ENCODE results near the gene WDR86.

Gene WDR86

GRCh38 chr7:151405588-151405987, 4.2 kb downstream of the WDR86 start:
- no peak for DNase-seq

GRCh38 chr7:151405056-151405455, 4.8 kb downstream of the WDR86 start:
- no peak for DNase-seq

DNA sequence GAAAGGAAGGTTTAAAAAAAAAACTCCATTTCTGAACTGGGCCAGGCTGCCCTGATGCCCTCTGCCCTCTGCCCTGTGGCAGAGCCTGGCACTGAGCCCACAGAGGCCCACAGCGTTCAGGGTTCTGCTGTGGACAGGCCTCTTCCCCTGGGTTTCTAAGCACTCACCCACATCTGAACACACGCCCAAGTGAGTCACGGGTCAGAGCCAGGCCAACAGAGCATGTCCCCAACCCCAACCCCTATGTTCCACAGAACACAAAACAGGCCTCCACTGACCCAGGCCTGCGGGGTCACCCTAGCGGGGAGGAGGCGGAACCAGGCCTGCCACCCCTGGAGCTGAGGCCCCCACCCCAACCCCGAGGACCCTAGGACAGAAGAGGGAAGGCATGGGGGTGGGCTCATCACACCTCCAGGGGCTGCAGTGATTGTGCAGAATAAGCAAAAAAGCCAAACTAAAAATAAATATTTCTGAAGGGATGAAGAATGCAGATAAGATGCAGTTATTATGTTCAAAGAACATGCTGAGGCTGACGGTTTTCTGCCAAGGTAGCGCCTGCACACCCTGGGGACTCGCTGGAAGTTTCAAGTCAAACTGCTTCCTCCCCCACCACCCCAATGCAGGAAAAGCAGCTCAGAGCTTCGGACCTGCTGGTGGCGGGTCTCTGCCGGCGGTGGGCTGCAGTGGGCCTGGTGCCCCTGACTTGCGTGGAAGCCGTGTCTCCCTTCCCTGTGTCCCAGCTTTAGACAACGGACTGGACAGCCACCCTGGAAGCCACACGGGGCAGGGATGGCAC, 5.4 kb downstream of the WDR86 start:
- DNase-seq: peak; percentile 25

- no peak for DNase-seq
These were observed 6.1 kb downstream of the WDR86 start for GRCh38 chr7:151403764-151404163.

GRCh38 chr7:151402029-151402835, 7.6 kb downstream of the WDR86 start:
- no peak for DNase-seq

- peak; percentile 36 for DNase-seq
These were observed 9.1 kb downstream of the WDR86 start for GRCh38 chr7:151400626-151401315.

DNA sequence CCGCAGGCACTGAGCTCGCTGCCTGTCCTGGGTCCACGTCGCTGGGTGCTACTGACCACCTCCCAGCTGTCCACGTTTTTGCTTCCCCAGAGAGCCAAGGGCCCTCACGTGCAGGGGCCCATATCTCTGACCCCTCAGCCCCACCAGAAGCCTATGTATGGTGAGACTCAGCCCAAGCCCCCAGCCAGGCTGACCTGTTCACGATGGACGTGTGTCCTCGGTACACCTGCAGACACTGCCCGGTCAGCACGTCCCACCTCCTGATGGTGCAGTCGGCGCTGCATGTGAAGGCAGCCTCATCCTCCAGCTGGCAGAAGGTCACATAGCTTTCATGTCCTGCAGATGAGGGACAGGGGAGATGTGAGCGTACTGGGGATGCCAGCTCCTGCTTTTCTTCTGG, 9.9 kb downstream of the WDR86 start:
- DNase-seq: no peak

DNA sequence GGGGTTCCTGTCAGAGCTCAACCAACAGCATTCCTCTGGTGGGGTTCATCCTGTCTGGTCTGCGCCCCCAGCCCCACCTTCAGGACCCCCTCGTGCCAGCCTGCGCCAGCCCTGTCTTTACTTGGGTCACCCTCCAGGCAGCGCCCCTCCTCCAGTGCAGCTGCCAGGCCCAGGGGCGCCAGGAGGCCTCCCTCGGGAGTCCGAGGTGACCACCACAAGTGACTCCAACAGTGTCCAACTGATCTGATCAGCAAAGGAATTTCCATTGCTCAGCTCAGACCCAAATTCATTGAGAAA, 10.6 kb downstream of the WDR86 start:
- DNase-seq: no peak

DNA sequence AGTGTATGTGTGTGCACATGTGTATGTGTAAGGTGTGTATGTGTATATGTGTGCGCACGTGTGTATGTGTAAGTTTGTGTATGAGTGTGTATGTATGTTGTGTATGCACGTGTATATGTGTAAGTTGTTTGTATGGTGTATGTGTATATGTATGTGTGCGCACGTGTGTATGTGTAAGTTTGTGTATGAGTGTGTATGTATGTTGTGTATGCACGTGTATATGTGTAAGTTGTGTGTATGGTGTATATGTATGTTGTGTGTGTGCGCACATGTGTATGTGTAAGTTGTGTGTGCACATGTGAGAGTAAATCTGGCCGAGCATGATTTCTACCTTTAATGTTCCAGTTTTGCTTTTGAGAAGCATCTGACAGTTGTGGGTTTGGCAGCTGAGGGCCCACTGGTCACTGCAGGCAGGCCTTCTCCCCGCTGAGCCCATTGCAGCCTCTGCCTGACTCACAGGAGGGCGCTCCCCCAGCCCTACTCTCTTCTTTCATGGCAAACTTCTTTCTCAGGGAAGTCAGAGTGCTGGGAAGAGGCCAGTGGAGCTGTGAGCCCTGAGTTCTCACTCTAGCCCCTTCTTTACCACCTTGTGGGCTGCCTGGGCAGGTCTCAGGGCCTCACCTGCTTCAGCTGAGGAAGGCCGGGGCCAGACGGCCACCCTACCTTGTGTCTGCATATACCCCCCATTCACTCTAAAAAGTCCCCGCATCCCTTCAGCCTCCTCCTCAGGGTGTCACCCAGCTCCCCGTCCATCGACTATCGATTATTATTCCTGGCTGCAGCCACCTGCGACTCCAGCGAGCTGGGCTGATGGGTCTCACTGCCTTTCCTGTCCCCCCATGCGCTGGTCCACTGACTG, 11.2 kb downstream of the WDR86 start:
- DNase-seq: no peak

DNA sequence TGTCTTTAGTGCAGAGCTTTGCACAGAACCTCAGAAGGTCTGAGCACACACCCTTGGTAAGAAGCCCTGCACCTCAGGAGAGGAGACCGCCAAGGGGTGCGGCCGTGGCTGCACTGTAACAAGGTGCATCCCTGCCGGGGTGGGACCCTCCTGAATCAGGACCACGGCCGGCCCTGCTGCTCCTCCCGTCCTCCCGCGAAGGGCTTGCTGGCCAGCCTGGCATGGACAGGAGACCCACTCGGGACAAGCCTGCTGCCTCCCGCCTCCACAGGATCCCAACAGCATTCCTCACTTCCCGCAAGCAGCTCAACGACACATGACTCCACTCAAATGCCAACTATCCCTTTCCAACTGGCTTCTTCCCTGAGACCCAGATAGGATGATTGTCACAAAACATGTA, 12.8 kb downstream of the WDR86 start:
- no peak for DNase-seq

DNA sequence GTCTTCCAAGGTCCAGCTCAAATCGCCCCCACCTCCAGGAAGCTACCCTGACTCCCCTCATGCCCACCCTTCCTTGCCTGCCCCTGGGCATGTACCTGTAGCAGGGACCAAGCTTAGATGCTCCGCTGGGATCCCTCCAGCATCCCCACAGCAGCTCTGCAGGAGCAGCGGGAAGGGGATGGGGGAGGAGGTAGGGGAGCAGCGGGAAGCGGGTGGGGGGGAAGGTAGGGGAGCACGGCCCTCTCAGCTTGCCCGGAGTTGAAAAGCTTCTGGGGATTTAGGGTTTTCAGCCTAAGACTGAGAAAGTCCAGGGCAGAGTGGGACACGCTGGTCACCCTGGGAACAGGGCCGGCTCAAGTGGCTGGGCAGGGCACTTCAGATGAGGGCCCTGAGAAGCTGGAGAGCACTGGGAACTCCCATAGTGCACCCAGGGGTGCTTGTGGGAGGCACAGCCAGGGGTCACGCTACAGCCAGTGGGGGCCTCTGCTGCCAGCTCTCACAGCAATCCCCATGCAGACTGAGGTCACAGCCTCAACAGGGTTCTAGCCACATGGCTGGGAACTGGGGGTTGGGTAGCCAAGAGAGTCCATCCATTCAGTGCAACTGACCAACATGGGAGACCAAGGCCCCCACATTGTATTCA, 13.4 kb downstream of the WDR86 start:
- no peak for DNase-seq

DNA sequence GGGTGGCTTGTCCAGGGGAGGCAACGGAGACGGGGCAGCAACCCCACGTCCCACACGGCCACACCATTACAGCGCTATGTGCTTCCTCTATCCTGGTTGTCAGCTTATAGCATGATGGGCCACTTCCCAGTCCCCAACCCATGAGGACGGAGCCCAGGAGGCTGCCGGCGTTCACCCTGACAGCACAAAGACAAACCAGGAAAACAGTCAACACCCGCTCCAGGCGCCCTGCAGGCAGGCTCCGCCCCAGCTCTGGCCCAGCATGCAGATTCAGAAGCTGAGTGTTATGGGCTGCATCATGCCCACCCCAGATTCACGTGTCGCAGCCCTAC, 14.8 kb downstream of the WDR86 start:
- no peak for DNase-seq

GRCh38 chr7:151394076-151395035, 15.5 kb downstream of the WDR86 start:
- no peak for DNase-seq

GRCh38 chr7:151393031-151393977, 16.5 kb downstream of the WDR86 start:
- no peak for DNase-seq

DNA sequence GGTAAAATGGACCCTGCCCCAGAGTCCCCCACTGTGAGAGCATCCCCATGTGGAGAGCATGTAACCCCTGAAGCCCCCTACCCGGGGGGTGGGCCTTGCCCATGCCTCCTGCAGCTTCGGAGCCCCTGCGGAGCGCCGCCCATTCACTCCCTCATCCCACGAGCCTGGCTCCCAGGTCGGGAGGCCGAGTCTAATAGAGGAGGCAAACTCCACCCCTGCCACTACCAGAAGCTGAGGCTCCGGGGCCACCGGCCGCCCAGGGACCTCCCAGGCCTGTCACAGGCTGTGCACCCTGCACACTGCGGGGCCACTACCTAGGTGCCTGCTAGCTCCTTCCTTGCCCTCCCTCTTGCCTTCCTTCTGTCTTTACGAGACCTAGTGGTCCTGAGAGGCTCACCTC, 17.4 kb downstream of the WDR86 start:
- no peak for DNase-seq

DNA sequence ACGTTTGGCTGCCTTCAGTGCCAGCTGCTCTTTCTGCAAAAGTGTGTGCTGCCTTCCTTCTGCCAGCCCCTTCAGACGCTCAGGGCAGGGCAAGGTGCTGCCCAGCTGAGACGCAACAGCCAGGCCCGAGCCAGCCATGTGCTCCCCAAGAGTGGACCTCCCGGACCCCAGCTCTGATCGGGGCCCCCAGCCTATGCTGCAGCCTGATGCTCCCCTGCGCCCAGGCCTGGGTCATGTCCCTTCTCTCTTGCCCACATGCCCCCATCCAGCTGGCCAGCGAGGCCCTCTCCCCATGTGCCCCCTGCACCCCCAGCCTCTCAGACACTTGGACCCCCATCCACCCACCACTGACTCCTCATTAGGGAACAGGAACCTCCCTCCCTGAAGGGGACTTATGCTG, 17.8 kb downstream of the WDR86 start:
- DNase-seq: no peak

DNA sequence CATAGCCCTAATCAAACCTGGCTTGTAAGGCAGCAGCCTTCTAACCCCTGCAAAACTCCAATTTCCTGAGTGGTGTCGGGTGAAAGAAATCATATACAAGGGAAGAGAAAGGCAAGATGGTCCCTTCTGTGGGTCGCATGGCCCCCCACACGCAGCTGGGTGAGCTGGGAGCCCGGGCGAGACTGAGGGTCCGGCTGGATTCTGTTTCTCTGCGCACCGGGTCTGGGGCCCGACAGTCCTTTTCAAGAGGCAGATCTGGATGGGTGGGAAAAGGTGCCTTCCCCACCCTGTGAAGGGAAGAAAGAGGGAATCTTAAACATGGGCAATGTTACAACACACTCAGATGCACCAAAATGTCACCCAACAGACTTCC, 18.5 kb downstream of the WDR86 start:
- no peak for DNase-seq

GRCh38 chr7:151390598-151391357, 19.1 kb downstream of the WDR86 start:
- DNase-seq: no peak
